ENCODE data around the gene USP3. TPM values are rescaled to one million over a fixed set of nuclear protein-coding genes. Genes with fewer than 3 reads are reported as not detected.

USP3 gene
- total and polyA plus RNA-seq, 7 donors, result 9.4 to 13.6 (median 10.9) TPM

DNA sequence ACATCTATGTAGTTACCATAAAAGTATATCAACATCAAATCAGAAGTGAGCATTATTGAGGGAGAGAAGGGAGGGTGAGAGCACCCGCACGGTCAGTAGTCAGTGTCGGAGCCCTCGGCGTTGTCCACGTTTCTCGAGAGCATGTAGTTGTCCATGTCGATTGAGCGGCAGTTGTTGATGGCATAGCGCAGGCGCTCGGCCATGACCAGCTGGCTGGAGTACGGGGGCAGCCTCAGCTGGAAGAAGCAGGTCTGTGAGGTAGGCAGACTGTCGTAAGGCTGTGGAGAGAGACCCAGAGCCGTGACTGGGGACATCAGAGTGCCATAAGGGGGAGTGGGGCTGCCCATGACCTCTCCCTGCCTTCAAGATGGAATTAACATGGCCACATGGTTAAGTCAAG, 104.6 kb downstream of the USP3 start:
- DNase-seq (no peak), ATAC-seq (no peak)
- intact Hi-C loops (cut with DNase I), result loop anchor here in 1 of 2 donors (5.0 kb wide), 1 partner anchor 458 kb away; no protein-coding TSS in a partner anchor
- Histone ChIP-seq H3K36me3 (ENCODE audit: insufficient read depth in 1 of 2, low read depth in 1 of 2) (peaks cover 2 to 66% of the 10 kb centered on the region in 2 donors), H3K27ac (no peak overlapping the region), H3K4me1 (peaks cover 20% of the 10 kb centered on the region), H3K27me3 (ENCODE audit: insufficient read depth in 3 of 3, low read length in 2 of 3) (no peaks in the 10 kb centered on the region), H3K4me3 (no peak overlapping the region), H3K9me3 (no peaks in the 10 kb centered on the region)
- no peak for TF ChIP-seq CTCF (IDR thresholded peaks at IDR 0.05)
- 92 to 95% (median 93%) methylated on average over 15 of the region's 15 CpGs for WGBS, 3 donors

DNA sequence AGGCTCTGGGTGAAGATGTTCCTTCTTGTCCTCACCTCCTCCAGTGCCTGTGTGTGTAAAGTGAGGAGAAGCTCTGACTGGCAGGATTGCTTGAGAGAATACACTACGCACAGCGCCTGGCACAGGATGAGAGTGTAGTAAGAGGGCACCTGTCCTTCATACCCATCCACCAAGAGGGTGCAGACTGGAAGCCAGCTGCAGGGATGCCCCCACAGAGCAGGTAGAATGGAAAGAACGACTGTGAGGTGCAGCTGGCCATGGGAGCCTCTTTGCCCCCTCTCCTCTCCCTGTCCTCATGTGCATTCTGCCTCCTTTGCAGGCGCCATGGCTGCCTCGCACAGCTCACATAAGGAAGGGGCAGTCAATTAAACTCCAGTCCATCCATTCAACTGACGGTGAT, 105.1 kb downstream of the USP3 start:
- intact Hi-C loops (cut with DNase I), result loop anchor here in 1 of 2 donors (5.0 kb wide), 1 partner anchor 458 kb away; no protein-coding TSS in a partner anchor
- no peak for ATAC-seq
- 84 to 89% (median 86%) methylated on average over 6 of the region's 6 CpGs for WGBS, 3 donors

DNA sequence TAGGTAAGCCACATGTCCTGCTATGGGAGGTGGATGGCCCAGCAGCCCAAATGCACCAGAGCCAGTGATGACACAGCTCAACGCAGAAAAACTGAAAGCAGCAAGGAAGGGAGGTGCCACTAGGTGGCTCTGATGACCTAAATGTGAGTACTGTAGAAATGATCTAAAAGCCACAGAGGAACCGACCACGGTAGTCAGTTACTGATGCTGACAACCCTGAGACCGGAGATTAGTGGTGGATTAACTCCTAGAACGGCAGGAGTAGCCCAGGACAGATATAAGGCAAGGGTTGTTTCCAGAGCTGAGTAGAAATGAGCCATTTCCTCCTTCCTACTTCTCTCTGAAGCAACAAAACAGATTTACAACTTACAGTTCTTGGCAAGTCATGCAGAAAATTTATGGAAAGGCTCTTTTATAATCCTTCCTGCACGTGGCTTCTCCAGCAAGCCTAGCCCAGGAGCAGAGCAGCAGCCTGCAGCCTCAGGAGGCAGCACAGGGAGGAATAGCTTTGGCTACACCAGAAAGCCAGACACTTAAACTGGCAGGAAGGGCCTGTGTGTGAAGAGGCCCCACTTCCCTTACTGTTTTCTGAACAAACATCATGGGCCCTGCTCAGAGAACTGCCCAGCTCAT, 105.9 kb downstream of the USP3 start:
- Histone ChIP-seq H3K9me3 (no peaks in the 10 kb centered on the region), H3K36me3 (ENCODE audit: insufficient read depth in 1 of 2, low read depth in 1 of 2) (peaks cover 11 to 80% of the 10 kb centered on the region in 2 donors), H3K4me1 (peaks cover 20% of the 10 kb centered on the region), H3K4me3 (no peak overlapping the region), H3K27ac (peak overlapping the region; percentile 64), H3K27me3 (ENCODE audit: insufficient read depth in 3 of 3, low read length in 2 of 3) (no peaks in the 10 kb centered on the region)
- intact Hi-C loops (cut with DNase I), result no loop called here
- peak; percentile 71 for TF ChIP-seq CTCF (IDR thresholded peaks at IDR 0.05)
- ATAC-seq, result peak; percentile 79 to 90 (median 84)
- DNase-seq, result peak; percentile 65 to 74
- WGBS, 3 donors, result 4 to 9% (median 5%) methylated on average over 6 of the region's 6 CpGs

More for the DNA sequence above, 105.1 kb downstream of the USP3 start:
- H3K4me1 ChIP-seq, result peaks cover 20% of the 10 kb centered on the region
- H3K9me3 ChIP-seq, result no peaks in the 10 kb centered on the region
- no peaks in the 10 kb centered on the region for H3K27me3 ChIP-seq (ENCODE audit: insufficient read depth in 3 of 3, low read length in 2 of 3)
- H3K27ac ChIP-seq, result no peak overlapping the region
- no peak for TF ChIP-seq CTCF (IDR thresholded peaks at IDR 0.05)
- H3K4me3 ChIP-seq, result no peak overlapping the region
- H3K36me3 ChIP-seq (ENCODE audit: insufficient read depth in 1 of 2, low read depth in 1 of 2), result peaks cover 4 to 71% of the 10 kb centered on the region in 2 donors
- no peak for DNase-seq

DNA sequence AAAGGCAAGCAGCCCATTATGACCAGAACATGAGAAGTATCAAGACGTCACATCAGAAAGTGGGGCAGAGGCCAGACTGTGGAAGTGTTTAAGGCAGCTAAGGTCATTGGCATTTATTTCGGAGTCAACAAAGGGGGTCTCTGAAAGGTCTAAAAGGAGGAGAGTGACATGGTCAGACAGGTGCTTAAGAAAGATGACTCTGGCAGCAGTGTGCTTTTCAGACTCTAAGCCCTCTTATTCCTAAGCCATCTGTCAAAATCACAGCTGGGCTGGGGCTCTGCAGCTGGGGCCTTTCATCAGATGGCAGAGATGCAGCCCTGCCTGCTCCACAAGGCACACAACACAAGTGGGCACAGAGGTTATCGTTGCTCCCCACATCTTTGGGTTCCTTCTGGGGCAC, 106.8 kb downstream of the USP3 start:
- TF ChIP-seq CTCF (IDR thresholded peaks at IDR 0.05), result no peak
- intact Hi-C loops (cut with DNase I), result no loop called here
- 15 to 31% (median 20%) methylated on average over 3 of the region's 3 CpGs for WGBS, 3 donors
- peaks cover 20% of the 10 kb centered on the region for H3K4me1 ChIP-seq
- DNase-seq, result no peak
- peaks cover 11 to 81% of the 10 kb centered on the region in 2 donors for H3K36me3 ChIP-seq (ENCODE audit: insufficient read depth in 1 of 2, low read depth in 1 of 2)
- no peaks in the 10 kb centered on the region for H3K9me3 ChIP-seq
- peak; percentile 46 to 61 (median 53) for ATAC-seq
- peak overlapping the region; percentile 64 for H3K27ac ChIP-seq
- no peak overlapping the region for H3K4me3 ChIP-seq
- H3K27me3 ChIP-seq (ENCODE audit: insufficient read depth in 3 of 3, low read length in 2 of 3), result no peaks in the 10 kb centered on the region

Data from psoas muscle (tissue), 8 donors.